ENCODE data around the gene HS6ST1. TPM values are rescaled to one million over a fixed set of nuclear protein-coding genes. Genes with fewer than 3 reads are reported as not detected.

Gene HS6ST1
- total and polyA plus RNA-seq, 12 donors, result 20.5 to 262 (median 97.1) TPM

- Histone ChIP-seq H3K36me3 (replicated peaks in 1 of 2) (no peaks in the 10 kb centered on the region), H3K27me3 (no peaks in the 10 kb centered on the region), H3K27ac (no peak overlapping the region), H3K9me3 (replicated peaks in 1 of 3) (peaks cover 0 to 6% (median 0%) of the 10 kb centered on the region in 3 donors), H3K4me1 (replicated peaks in 1 of 2) (no peaks in the 10 kb centered on the region), H3K4me3 (no peak overlapping the region)
- DNase-seq, result no peak
- intact Hi-C loops (cut with DNase I), result no loop called here
- WGBS, 4 donors, result 95% methylated on average over 5 of the region's 5 CpGs
- TF ChIP-seq CTCF (IDR thresholded peaks at IDR 0.05) (no peak), POLR2A (IDR thresholded peaks at IDR 0.05) (no peak)
Observed at GRCh38 chr2:128330583-128330982, 11.9 kb upstream of the HS6ST1 start.

- H3K36me3 ChIP-seq (replicated peaks in 1 of 2), result no peaks in the 10 kb centered on the region
- 90 to 96% (median 94%) methylated on average over 6 of the region's 6 CpGs for WGBS, 4 donors
- H3K27me3 ChIP-seq, result no peaks in the 10 kb centered on the region
- no peak overlapping the region for H3K4me3 ChIP-seq
- no peak for DNase-seq
- no peak for TF ChIP-seq CTCF (IDR thresholded peaks at IDR 0.05)
- TF ChIP-seq POLR2A (IDR thresholded peaks at IDR 0.05), result no peak
- no peaks in the 10 kb centered on the region for H3K4me1 ChIP-seq (replicated peaks in 1 of 2)
- intact Hi-C loops (cut with DNase I), result loop anchor here in 1 of 2 donors (10.0 kb wide), 2 partner anchors 315 to 425 kb away; no protein-coding TSS in a partner anchor
- no peak overlapping the region for H3K27ac ChIP-seq
- H3K9me3 ChIP-seq (replicated peaks in 1 of 3), result peaks cover 0 to 6% (median 0%) of the 10 kb centered on the region in 3 donors
Observed at GRCh38 chr2:128329607-128330006, 10.9 kb upstream of the HS6ST1 start.

- H3K27me3 ChIP-seq, result no peaks in the 10 kb centered on the region
- no peak overlapping the region for H3K4me3 ChIP-seq
- intact Hi-C loops (cut with DNase I), result loop anchor here in 1 of 2 donors (10.0 kb wide), 2 partner anchors 317 to 427 kb away; no protein-coding TSS in a partner anchor
- no peak overlapping the region for H3K27ac ChIP-seq
- TF ChIP-seq POLR2A (IDR thresholded peaks at IDR 0.05) (no peak), CTCF (IDR thresholded peaks at IDR 0.05) (no peak)
- no peak for DNase-seq
- H3K36me3 ChIP-seq (replicated peaks in 1 of 2), result no peaks in the 10 kb centered on the region
- H3K9me3 ChIP-seq (replicated peaks in 1 of 3), result peaks cover 0 to 5% (median 0%) of the 10 kb centered on the region in 3 donors
- peaks cover 5% of the 10 kb centered on the region in 2 donors for H3K4me1 ChIP-seq (replicated peaks in 1 of 2)
- 91 to 94% (median 92%) methylated on average over 8 to 11 of the region's 11 CpGs for WGBS, 4 donors
Observed at GRCh38 chr2:128327180-128327964, 8.7 kb upstream of the HS6ST1 start.

- Histone ChIP-seq H3K4me1 (replicated peaks in 1 of 2) (peaks cover 9 to 10% of the 10 kb centered on the region in 2 donors), H3K36me3 (replicated peaks in 1 of 2) (no peaks in the 10 kb centered on the region), H3K27me3 (no peaks in the 10 kb centered on the region), H3K27ac (no peak overlapping the region), H3K9me3 (replicated peaks in 1 of 3) (no peaks in the 10 kb centered on the region), H3K4me3 (no peak overlapping the region)
- TF ChIP-seq POLR2A (IDR thresholded peaks at IDR 0.05), result no peak
- TF ChIP-seq CTCF (IDR thresholded peaks at IDR 0.05), result no peak
- 85 to 94% (median 90%) methylated on average over 4 of the region's 4 CpGs for WGBS, 4 donors
- intact Hi-C loops (cut with DNase I), result loop anchor here in 1 of 2 donors (10.0 kb wide), 2 partner anchors 318 to 428 kb away; no protein-coding TSS in a partner anchor
- no peak for DNase-seq
Observed at GRCh38 chr2:128326346-128326745, 7.7 kb upstream of the HS6ST1 start.

Data from adrenal gland (tissue), 12 donors.